GM23248 (cell line): Measurements from ENCODE around the gene YPEL1. TPM values are rescaled to one million over a fixed set of nuclear protein-coding genes. Genes with fewer than 3 reads are reported as not detected.
"Not testable (repeated sequence)": the region's sequence is repeated elsewhere in the genome, so short reads cannot be mapped to it uniquely, and the experiment has no call there.

Source experiments
- DNase-seq: peaks from one replicate; pipeline ENCODE4 v3.0.0-alpha.2; 2015
- H2AFZ ChIP-seq: fragments of 200-600 bp; sonication (generic); 2 replicates; pipeline ENCODE4 v1.6.1; 2016; ENCODE audit warnings: antibody characterized with exemption
- H3F3A ChIP-seq: fragments of 200-600 bp; sonication (generic); 2 replicates; pipeline ENCODE4 v1.6.1; 2016; ENCODE audit warnings: mild to moderate bottlenecking, antibody characterized with exemption, mixed run types; ENCODE audit not compliant: insufficient read depth
- H3K27ac ChIP-seq: fragments of 200-600 bp; sonication (generic); 2 replicates; pipeline ENCODE4 v1.5.1; 2016; ENCODE audit warnings: mild to moderate bottlenecking
- H3K27me3 ChIP-seq: fragments of 200-600 bp; sonication (generic); replicated peaks from 2 replicates; pipeline ENCODE4 v1.6.1; 2016; ENCODE audit warnings: mild to moderate bottlenecking; ENCODE audit not compliant: insufficient read depth
- H3K36me3 ChIP-seq: fragments of 200-600 bp; sonication (generic); 2 replicates; pipeline ENCODE4 v1.6.1; 2016; ENCODE audit warnings: low read depth, mild to moderate bottlenecking
- H3K4me1 ChIP-seq: fragments of 200-600 bp; sonication (generic); 2 replicates; pipeline ENCODE4 v1.6.1; 2016; ENCODE audit warnings: mild to moderate bottlenecking; ENCODE audit not compliant: insufficient read depth
- H3K4me2 ChIP-seq: fragments of 200-600 bp; sonication (generic); one replicate; pipeline ENCODE4 v1.6.1; 2016; ENCODE audit warnings: mild to moderate bottlenecking; ENCODE audit not compliant: unreplicated experiment
- H3K4me3 ChIP-seq: fragments of 200-600 bp; sonication (generic); 2 replicates; pipeline ENCODE4 v1.5.1; 2016; ENCODE audit warnings: mild to moderate bottlenecking
- H3K79me2 ChIP-seq: fragments of 200-600 bp; sonication (generic); 2 replicates; pipeline ENCODE4 v1.6.1; 2016; ENCODE audit warnings: mild to moderate bottlenecking; ENCODE audit not compliant: insufficient read depth
- H3K9ac ChIP-seq: fragments of 200-600 bp; sonication (generic); 2 replicates; pipeline ENCODE4 v1.6.1; 2016; ENCODE audit warnings: mild to moderate bottlenecking
- H3K9me2 ChIP-seq: fragments of 200-600 bp; sonication (generic); 2 replicates; pipeline ENCODE4 v1.6.1; 2016; ENCODE audit warnings: mixed run types, mild to moderate bottlenecking, moderate library complexity; ENCODE audit not compliant: insufficient read depth
- H3K9me3 ChIP-seq: fragments of 200-600 bp; sonication (generic); one replicate; pipeline ENCODE4 v1.6.1; 2017; ENCODE audit warnings: low read depth
- H4K20me1 ChIP-seq: fragments of 200-600 bp; sonication (generic); 2 replicates; pipeline ENCODE4 v1.6.0; 2016; ENCODE audit not compliant: insufficient read depth
- EZH2 ChIP-seq: fragments of 200-600 bp; sonication (generic); IDR thresholded peaks from 2 replicates; pipeline ENCODE4 v1.6.1; 2018; ENCODE audit warnings: antibody characterized with exemption, mild to moderate bottlenecking; ENCODE audit not compliant: insufficient read depth, poor library complexity, severe bottlenecking
- EZH2phosphoT487 ChIP-seq: fragments of 200-600 bp; sonication (generic); IDR thresholded peaks from 2 replicates; pipeline ENCODE4 v1.6.1; 2018; ENCODE audit warnings: antibody characterized with exemption, moderate library complexity, mild to moderate bottlenecking, low read depth; ENCODE audit not compliant: insufficient read depth
- WGBS, 2 experiments: methylation state at CpG; one replicate each; pipeline ENCODE4 v1.1.6; 2015 to 2017; ENCODE audit warnings: low lambda C conversion rate in 2 of 2, low coverage in 1 of 2; ENCODE audit errors: missing lambda C conversion rate in 2 of 2; 5-methylcytosine and 5-hydroxymethylcytosine counted together
- in situ Hi-C: fragments of 300-500 bp; cut with MboI; formaldehyde crosslinking; loops from 2 replicates; pipeline ENCODE4 v1.15.0; 2020
- polyA plus RNA-seq: library from polyadenylated mRNA; unstranded; fragments of >200 nt; fragmentation: Nextera tagmentation; extraction: Ambion mirVana; gene quantifications from 2 replicates; pipeline ENCODE4 v1.2.1, GENCODE V29; 2016
- total RNA-seq: library from RNA; depleted of rRNA; stranded (reverse); fragments of >200 nt; shearing (Covaris generic); gene quantifications from 2 replicates; pipeline ENCODE4 v1.2.3, GENCODE V29; 2014

Gene YPEL1
- total and polyA plus RNA-seq, 2 experiments from 2014 or later, result 0.22 to 1.1 TPM

- no peak for DNase-seq
- H3K27ac ChIP-seq, result no peak overlapping the region
- no peaks in the 10 kb centered on the region for H3F3A ChIP-seq
- no peaks in the 10 kb centered on the region for H3K27me3 ChIP-seq
- no peaks in the 10 kb centered on the region for H3K9me2 ChIP-seq
- WGBS, 2 experiments, result 85% methylated on average over 19 of the region's 19 CpGs
- H2AFZ ChIP-seq, result no peak overlapping the region
- in situ Hi-C loops, result no loop called here
- H4K20me1 ChIP-seq, result no peaks in the 10 kb centered on the region
- no peak overlapping the region for H3K4me3 ChIP-seq
- H3K79me2 ChIP-seq, result no peaks in the 10 kb centered on the region
- H3K9me3 ChIP-seq, result no peaks in the 10 kb centered on the region
- H3K9ac ChIP-seq, result no peak overlapping the region
- no peak for TF ChIP-seq EZH2
- no peak for TF ChIP-seq EZH2phosphoT487
- H3K4me2 ChIP-seq, result no peak overlapping the region
- H3K36me3 ChIP-seq, result no peaks in the 10 kb centered on the region
- no peaks in the 10 kb centered on the region for H3K4me1 ChIP-seq
Observed at GRCh38 chr22:21725956-21726649, 9.5 kb downstream of the YPEL1 start.

DNA sequence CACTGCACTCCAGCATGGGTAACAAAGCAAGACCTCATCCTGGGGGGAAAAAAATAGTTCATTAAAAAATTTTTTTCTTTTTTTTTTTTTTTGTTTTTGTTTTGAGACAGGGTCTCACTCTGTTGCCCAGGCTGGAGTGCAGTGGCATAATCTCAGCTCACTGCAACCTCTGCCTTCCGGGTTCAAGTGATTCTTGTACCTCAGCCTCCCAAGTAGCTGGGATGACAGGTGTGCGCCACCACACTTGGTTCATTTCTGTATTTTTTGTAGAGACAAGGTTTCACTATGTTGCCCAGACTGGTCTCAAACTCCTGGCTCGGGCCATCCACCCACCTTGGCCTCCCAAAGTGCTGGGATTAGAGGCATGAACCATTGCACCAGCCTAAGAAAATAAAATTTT, 11.1 kb downstream of the YPEL1 start:
- in situ Hi-C loops, H3K4me3 ChIP-seq: not testable (repeated sequence)
- WGBS, 2 experiments, result 70 to 76% methylated on average over 3 of the region's 3 CpGs

GRCh38 chr22:21721195-21721852, 14.3 kb downstream of the YPEL1 start:
- H3K79me2 ChIP-seq, H3K9me2 ChIP-seq, H3K4me3 ChIP-seq, H2AFZ ChIP-seq, in situ Hi-C loops, H4K20me1 ChIP-seq, H3K27me3 ChIP-seq, H3K9me3 ChIP-seq, H3K4me1 ChIP-seq, H3K9ac ChIP-seq, H3K27ac ChIP-seq, H3F3A ChIP-seq, H3K4me2 ChIP-seq, DNase-seq, H3K36me3 ChIP-seq: not testable (repeated sequence)
- 88 to 90% methylated on average over 15 of the region's 15 CpGs for WGBS, 2 experiments

More for the DNA sequence above, 11.1 kb downstream of the YPEL1 start:
- not testable (repeated sequence) for H3K9ac ChIP-seq, H2AFZ ChIP-seq, H3K27ac ChIP-seq, H3K9me2 ChIP-seq, H3K9me3 ChIP-seq, H3K79me2 ChIP-seq, H3F3A ChIP-seq, DNase-seq, H3K36me3 ChIP-seq, H3K27me3 ChIP-seq, H3K4me1 ChIP-seq, H4K20me1 ChIP-seq, H3K4me2 ChIP-seq

- H3K79me2 ChIP-seq, H3F3A ChIP-seq, H3K36me3 ChIP-seq, H3K4me1 ChIP-seq, H4K20me1 ChIP-seq, H3K4me3 ChIP-seq, in situ Hi-C loops, H3K27ac ChIP-seq, H3K4me2 ChIP-seq, DNase-seq, H3K9me3 ChIP-seq, H3K27me3 ChIP-seq, H3K9ac ChIP-seq, H2AFZ ChIP-seq, H3K9me2 ChIP-seq: not testable (repeated sequence)
- WGBS, 2 experiments, result 88 to 90% methylated on average over 10 of the region's 10 CpGs
Observed at GRCh38 chr22:21720191-21720859, 15.3 kb downstream of the YPEL1 start.
